HG02884 (cell line): ENCODE data around the gene SETD7.

ENCODE experiments used
- ATAC-seq: cut with Tn5 transposase; IDR thresholded peaks from one replicate; pipeline ENCODE4 v1.9.1; 2021; ENCODE audit warnings: mild to moderate bottlenecking, moderate library complexity; ENCODE audit not compliant: unreplicated experiment

SETD7 gene

GRCh38 chr4:139556071-139556723 is at the start of gene SETD7:
Gene SETD7, minus strand, starts transcription at chr4:139556219. Its CDS starts 82 bp downstream, at chr4:139556137.
- peak; percentile 25 for ATAC-seq

GRCh38 chr4:139605516-139605915 is 49.5 kb upstream of the SETD7 start:
- no peak for ATAC-seq

DNA sequence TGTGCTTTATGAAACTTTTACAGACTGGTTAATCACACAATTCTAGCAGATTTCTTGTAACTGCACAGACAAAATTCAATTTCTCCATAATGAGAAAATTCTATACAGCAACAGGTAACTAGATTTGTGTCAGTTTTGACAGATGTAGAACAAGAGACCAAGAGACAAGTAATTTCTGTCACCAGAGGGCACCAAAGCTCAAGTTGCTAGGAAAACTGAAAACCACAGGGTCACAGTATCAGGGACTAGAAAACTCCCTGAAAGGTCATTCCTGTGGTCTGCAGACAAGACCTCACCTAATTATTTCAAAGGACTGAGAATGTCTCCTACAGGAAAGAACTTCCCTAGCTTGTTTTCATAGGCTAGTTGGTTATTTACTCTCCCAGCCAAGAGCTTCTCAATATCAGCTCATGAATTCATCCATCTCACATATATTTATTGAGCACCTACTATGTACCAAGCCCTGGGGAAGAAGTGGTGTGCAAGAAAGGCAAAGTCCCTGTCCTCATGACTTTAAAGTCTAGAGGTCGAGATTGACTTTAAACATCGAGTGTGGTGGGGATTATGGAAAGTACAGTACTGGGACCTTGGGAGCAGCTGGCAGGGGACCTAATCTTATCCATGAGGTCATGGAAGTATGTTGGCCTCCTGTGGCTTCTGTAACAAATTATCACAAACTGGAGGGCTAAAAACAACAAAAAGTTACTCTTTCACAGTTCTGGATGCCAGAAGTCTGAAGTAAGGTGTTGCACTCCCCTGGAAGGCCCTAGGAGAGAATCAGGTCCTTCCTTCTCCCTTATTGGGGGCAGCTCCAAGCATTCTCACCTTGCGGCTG is 47.8 kb upstream of the SETD7 start:
- ATAC-seq: no peak

DNA sequence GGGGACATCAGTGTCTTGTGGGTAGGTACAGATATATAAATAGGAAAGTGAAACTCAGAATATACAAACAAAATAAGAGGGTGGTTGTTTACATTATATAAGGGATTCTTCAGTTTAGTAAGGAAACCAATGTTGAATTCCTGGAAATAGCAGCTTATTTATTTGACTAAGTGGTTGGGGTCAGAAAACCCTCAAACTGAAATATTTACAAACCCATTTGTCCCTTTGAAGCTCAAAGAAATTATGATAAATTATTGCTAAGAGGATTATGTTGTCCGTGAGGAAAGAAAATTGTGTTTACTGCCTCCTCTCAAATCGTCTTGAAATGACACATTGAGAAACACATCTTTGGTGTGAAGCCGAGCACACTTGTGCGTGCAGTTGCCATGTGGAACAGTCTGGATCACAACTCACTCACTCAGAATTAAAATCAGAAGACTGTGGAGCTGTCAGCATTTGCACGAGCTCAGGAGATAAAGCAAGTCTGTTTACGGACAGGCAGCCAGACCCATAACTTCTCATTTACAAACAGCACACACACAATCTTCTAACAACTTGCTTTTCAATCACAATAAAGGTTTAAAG is 46.8 kb upstream of the SETD7 start:
- ATAC-seq: no peak

DNA sequence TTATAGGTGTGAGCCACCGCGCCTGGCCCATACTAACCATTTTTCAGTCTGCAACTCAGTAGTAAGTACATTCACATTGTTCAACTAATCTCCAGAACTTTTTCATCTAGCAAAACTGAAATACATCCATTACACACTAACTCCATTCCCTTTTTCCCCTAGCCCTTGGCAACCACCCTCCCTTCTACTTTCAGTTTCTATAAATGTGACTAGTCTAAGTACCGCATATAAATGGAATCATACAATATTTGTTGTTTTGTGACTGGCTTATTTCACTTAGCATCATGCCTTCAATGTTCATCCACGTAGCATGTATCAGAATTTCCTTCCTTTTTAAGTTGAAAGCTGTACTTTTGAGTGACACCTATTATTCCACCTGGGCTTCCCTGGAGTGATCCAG is 44.6 kb upstream of the SETD7 start:
- ATAC-seq: no peak

GRCh38 chr4:139599594-139600374 is 43.8 kb upstream of the SETD7 start:
- no peak for ATAC-seq

- no peak for ATAC-seq
Measured at GRCh38 chr4:139599076-139599475, 43.1 kb upstream of the SETD7 start.

DNA sequence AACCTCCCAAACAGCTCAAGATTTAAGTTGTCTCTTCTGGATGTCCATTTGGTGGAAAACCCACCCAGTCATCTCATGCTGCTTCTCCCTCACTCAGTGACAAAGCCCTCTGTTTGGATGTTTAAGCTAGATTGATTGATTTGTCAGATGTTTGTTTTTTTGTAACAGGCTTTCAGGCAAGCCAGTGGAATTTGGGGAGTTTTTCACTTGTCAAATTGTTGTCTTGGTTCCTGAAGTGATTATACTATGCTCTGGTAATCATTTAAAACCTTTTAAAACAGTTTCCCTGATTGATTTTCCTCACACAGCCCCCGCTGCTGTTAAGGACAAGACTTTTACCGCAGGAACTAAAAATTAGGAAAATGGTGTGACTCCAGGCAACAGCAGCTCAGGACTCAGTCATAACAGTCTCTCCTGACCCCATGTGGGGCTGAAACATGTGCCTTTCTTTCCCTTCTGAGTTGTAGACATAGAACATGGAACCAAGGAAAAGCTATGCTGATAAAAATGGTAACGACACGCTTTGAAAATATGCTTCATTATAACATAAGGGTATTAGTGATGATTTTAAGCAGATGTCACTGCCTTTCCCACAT is 40.8 kb upstream of the SETD7 start:
- no peak for ATAC-seq

- no peak for ATAC-seq
Measured at GRCh38 chr4:139596034-139596683, 40.1 kb upstream of the SETD7 start.

GRCh38 chr4:139594591-139595185 is 38.7 kb upstream of the SETD7 start:
- no peak for ATAC-seq

GRCh38 chr4:139593091-139593564 is 37.1 kb upstream of the SETD7 start:
- no peak for ATAC-seq

GRCh38 chr4:139589336-139590018 is 33.5 kb upstream of the SETD7 start:
- ATAC-seq: no peak

GRCh38 chr4:139587446-139587845 is 31.4 kb upstream of the SETD7 start:
- ATAC-seq: no peak

DNA sequence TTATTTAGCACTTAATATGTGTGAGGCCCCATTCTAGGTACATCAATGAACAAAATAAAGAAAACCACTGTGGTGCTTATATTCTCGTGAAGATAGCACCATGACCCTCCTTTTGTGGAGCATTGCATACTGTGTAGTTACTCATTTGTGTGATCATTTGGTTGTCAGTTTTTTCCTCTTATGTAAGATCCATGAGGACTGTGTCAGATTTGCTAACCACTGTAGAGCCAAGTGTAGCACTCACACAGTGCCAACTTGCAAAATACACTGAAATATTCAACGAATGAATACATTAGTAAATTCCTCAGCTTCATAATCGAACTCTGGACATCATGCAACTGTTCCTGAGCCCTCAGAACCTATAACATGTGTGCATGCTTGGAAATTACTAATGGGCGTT is 29.5 kb upstream of the SETD7 start:
- ATAC-seq: no peak

- ATAC-seq: no peak
Measured at GRCh38 chr4:139584784-139585183, 28.8 kb upstream of the SETD7 start.

GRCh38 chr4:139584013-139584412 is 28.0 kb upstream of the SETD7 start:
- no peak for ATAC-seq

GRCh38 chr4:139582044-139582443 is 26.0 kb upstream of the SETD7 start:
- ATAC-seq: no peak

DNA sequence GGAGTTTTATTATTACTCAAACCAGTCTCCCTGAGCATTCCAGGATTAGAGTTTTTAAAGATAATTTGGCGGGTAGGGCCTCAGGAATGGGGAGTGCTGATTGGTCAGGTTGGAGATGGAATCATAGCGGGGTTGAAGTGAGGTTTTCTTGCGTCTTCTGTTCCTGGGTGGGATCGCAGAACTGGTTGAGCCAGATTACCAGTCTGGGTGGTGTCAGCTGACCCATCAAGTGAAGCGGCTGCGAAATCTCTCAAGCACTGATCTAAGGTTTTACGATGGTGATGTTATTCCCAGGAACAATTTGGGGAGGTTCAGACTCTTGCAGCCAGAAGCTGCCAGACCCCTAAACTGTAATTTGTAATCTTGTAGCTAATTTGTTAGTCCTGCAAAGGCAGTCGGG is 25.1 kb upstream of the SETD7 start:
- ATAC-seq: no peak

DNA sequence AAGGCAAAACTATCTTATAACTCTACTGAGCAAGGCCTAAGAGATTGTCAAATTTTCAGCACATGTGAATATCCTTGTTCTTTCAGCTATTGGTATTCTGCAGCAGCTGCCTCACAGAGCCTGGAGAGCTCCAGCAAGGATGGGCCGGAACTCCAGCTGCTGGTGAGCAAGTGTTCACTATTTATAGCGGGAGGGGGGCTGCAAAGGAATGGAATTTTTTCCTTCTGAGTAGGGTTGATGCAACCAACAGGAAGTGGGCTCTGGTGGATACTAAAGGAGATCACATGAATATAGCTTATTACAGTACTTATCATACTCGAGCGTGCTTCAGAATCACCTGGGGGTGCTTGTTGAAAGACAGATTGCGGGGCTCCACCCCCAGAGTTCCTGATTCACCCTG is 20.2 kb upstream of the SETD7 start:
- no peak for ATAC-seq
